ENCODE data around the gene TDRD7. TPM values are rescaled to one million over a fixed set of nuclear protein-coding genes. Genes with fewer than 3 reads are reported as not detected.

Gene TDRD7
- polyA plus RNA-seq, 2 of the 4 experiments (the other 2 are of a cell fraction) = 11.5 to 15.7 TPM

DNA sequence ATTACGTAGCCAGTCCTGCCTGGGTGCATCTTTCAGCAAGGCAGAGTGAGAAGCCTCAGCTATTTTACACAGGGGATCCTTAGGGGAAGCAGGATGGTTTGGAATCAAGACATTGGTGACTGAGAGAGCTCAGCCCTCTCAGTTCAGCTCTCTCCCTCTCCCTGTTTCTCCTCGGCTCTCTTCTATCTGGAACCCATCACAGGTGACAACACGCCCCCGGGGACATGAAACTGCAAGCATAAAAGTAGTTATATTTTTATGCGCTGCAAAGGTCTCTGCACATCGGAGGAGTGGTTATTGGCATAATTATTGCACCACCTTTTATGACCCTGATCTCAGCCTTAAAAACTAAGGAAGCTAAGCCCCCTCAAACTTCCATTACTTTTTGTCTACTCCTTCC lies 103.8 kb downstream of the TDRD7 start:
- ChIA-PET POLR2A (no interaction called here), CTCF (interaction anchor here (0.6 to 3.5 kb wide), 7 partner anchors 9 to 371 kb away, joined by 3 to 11 read pairs (median 4); no protein-coding TSS in a partner anchor)
- no peak for ATAC-seq
- FAIRE-seq = no peak
- no peak overlapping the region for H3K4me3 ChIP-seq
- WGBS (ENCODE audit: missing lambda C conversion rate) = 87% methylated on average over 6 of the region's 6 CpGs
- H3K27ac ChIP-seq = no peak overlapping the region
- H3K4me1 ChIP-seq = peaks cover 25% of the 10 kb centered on the region
- DNase-seq (ENCODE audit: low read depth in 1 of 2, low spot score in 1 of 2) = no peak
- TF ChIP-seq RFX5 (IDR thresholded peaks at IDR 0.05) = no peak
- TF ChIP-seq MYC (IDR thresholded peaks at IDR 0.05; ENCODE audit: borderline replicate concordance, low read length) = no peak
- TF ChIP-seq CBX2 (IDR thresholded peaks at IDR 0.05; ENCODE audit: borderline replicate concordance, low read depth) = no peak
- no peak for TF ChIP-seq PHF8 (IDR thresholded peaks at IDR 0.05; ENCODE audit: borderline replicate concordance, low read depth)
- TF ChIP-seq EHMT2 (IDR thresholded peaks at IDR 0.05; ENCODE audit: low read depth) = no peak
- TF ChIP-seq RARB (CRISPR knock-in tag; IDR thresholded peaks at IDR 0.05) = no peak
- no peak for TF ChIP-seq RAD21 (conservative IDR thresholded peaks at IDR 0.05 in 1 of 2, IDR thresholded peaks at IDR 0.05 in 1 of 2)
- TF ChIP-seq KDM5A (IDR thresholded peaks at IDR 0.05) = no peak
- TF ChIP-seq ZFP36 (IDR thresholded peaks at IDR 0.05; ENCODE audit: borderline replicate concordance, partially characterized antibody) = no peak
- no peak for TF ChIP-seq CHD2 (IDR thresholded peaks at IDR 0.05; ENCODE audit: low read length, partially characterized antibody)
- no peak for TF ChIP-seq E2F6 (IDR thresholded peaks at IDR 0.05; ENCODE audit: borderline replicate concordance, low read depth)
- TF ChIP-seq, protein P1, sequence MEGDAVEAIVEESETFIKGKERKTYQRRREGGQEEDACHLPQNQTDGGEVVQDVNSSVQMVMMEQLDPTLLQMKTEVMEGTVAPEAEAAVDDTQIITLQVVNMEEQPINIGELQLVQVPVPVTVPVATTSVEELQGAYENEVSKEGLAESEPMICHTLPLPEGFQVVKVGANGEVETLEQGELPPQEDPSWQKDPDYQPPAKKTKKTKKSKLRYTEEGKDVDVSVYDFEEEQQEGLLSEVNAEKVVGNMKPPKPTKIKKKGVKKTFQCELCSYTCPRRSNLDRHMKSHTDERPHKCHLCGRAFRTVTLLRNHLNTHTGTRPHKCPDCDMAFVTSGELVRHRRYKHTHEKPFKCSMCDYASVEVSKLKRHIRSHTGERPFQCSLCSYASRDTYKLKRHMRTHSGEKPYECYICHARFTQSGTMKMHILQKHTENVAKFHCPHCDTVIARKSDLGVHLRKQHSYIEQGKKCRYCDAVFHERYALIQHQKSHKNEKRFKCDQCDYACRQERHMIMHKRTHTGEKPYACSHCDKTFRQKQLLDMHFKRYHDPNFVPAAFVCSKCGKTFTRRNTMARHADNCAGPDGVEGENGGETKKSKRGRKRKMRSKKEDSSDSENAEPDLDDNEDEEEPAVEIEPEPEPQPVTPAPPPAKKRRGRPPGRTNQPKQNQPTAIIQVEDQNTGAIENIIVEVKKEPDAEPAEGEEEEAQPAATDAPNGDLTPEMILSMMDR (IDR thresholded peaks at IDR 0.05) = no peak
- H3K9me3 ChIP-seq = no peaks in the 10 kb centered on the region
- H3K4me2 ChIP-seq = no peak overlapping the region

DNA sequence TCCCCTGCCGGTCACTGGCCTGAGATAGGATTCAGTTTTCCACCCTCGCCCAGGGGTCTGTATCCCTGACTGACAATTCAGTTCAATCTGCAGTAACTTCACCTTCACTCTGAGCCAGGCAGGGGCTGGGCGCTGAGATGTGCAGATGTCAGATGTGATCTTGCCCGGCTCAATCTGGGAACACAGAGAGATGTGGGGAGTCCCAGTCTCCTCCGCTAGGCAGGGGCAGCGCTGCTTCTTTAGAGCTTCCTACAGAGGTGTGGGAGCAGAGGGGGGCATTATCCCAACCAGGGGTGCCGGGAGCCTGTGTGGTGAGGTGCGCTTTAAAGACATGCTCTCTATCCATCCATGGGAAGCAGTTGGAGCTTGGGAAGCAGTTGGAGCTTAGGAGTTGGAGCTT lies 104.2 kb downstream of the TDRD7 start:
- Histone ChIP-seq H3K27ac (no peak overlapping the region), H3K4me2 (no peak overlapping the region), H3K4me3 (no peak overlapping the region), H3K9me3 (no peaks in the 10 kb centered on the region), H3K4me1 (peaks cover 21% of the 10 kb centered on the region)
- ATAC-seq = no peak
- DNase-seq (ENCODE audit: low read depth in 1 of 2, low spot score in 1 of 2) = no peak
- TF ChIP-seq, protein P2, sequence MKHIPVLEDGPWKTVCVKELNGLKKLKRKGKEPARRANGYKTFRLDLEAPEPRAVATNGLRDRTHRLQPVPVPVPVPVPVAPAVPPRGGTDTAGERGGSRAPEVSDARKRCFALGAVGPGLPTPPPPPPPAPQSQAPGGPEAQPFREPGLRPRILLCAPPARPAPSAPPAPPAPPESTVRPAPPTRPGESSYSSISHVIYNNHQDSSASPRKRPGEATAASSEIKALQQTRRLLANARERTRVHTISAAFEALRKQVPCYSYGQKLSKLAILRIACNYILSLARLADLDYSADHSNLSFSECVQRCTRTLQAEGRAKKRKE (CRISPR knock-in tag; IDR thresholded peaks at IDR 0.05; ENCODE audit: low read depth) = no peak
- TF ChIP-seq, protein P1 (IDR thresholded peaks at IDR 0.05) = no peak
- TF ChIP-seq JUN (IDR thresholded peaks at IDR 0.05) (no peak), ZFP36 (IDR thresholded peaks at IDR 0.05; ENCODE audit: borderline replicate concordance, partially characterized antibody) (no peak), NFE2L2 (conservative IDR thresholded peaks at IDR 0.05; ENCODE audit: low read length) (no peak), JUNB (IDR thresholded peaks at IDR 0.05) (no peak), MAFK (IDR thresholded peaks at IDR 0.05; ENCODE audit: partially characterized antibody) (no peak), HES2 (IDR thresholded peaks at IDR 0.05) (no peak), POLR2AphosphoS2 (conservative IDR thresholded peaks at IDR 0.05; ENCODE audit: low read length) (no peak), CHD2 (IDR thresholded peaks at IDR 0.05; ENCODE audit: low read length, partially characterized antibody) (no peak), HOXB13 (CRISPR knock-in tag; IDR thresholded peaks at IDR 0.05; ENCODE audit: low read depth) (no peak), ZC3H11A (IDR thresholded peaks at IDR 0.05) (no peak), ELK1 (IDR thresholded peaks at IDR 0.05; ENCODE audit: low read depth, low read length) (no peak), TP53 (CRISPR knock-in tag; IDR thresholded peaks at IDR 0.05) (no peak), ZNF302 (CRISPR knock-in tag; IDR thresholded peaks at IDR 0.05) (no peak), CBX2 (IDR thresholded peaks at IDR 0.05; ENCODE audit: borderline replicate concordance, low read depth) (no peak), MYC (IDR thresholded peaks at IDR 0.05; ENCODE audit: borderline replicate concordance, low read length) (no peak)
- TF ChIP-seq, protein P3, sequence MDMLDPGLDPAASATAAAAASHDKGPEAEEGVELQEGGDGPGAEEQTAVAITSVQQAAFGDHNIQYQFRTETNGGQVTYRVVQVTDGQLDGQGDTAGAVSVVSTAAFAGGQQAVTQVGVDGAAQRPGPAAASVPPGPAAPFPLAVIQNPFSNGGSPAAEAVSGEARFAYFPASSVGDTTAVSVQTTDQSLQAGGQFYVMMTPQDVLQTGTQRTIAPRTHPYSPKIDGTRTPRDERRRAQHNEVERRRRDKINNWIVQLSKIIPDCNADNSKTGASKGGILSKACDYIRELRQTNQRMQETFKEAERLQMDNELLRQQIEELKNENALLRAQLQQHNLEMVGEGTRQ (IDR thresholded peaks at IDR 0.05) = no peak
- 84% methylated on average over 7 of the region's 8 CpGs for WGBS (ENCODE audit: missing lambda C conversion rate)
- POLR2A ChIA-PET = no interaction called here
- CTCF ChIA-PET = interaction anchor here (0.6 to 3.5 kb wide), 4 partner anchors 47 to 99 kb away, joined by 3 to 11 read pairs (median 4); no protein-coding TSS in a partner anchor
- FAIRE-seq = no peak

Measured in A549 (cell line).